ES-I3 (cell line): ENCODE measurements around the gene PDS5B.
A peak's percentile ranks its signal among the peaks of the same experiment; 100 is the strongest.
"Not testable (repeated sequence)": the region's sequence is repeated elsewhere in the genome, so short reads cannot be mapped to it uniquely, and the experiment has no call there.

Experiments used
- H3K36me3 ChIP-seq: 2 replicates; pipeline ENCODE4 v1.6.1; 2013; ENCODE audit warnings: mild to moderate bottlenecking, low read length, control low read depth, moderate library complexity; ENCODE audit not compliant: insufficient read depth
- H3K4me1 ChIP-seq: 2 replicates; pipeline ENCODE4 v1.6.1; 2013; ENCODE audit warnings: mild to moderate bottlenecking, control low read depth, low read length; ENCODE audit not compliant: insufficient read depth
- H3K9ac ChIP-seq: 2 replicates; pipeline ENCODE4 v1.6.1; 2013; ENCODE audit warnings: low read depth, mild to moderate bottlenecking, low read length, moderate library complexity
- H3K9me3 ChIP-seq: 2 replicates; pipeline ENCODE4 v1.6.1; 2013; ENCODE audit warnings: mild to moderate bottlenecking, low read length, moderate library complexity; ENCODE audit not compliant: control insufficient read depth, insufficient read depth

The PDS5B gene

GRCh38 chr13:32781906-32782305 is 195.7 kb downstream of the PDS5B start:
- no peaks in the 10 kb centered on the region for H3K4me1 ChIP-seq
- no peaks in the 10 kb centered on the region for H3K9me3 ChIP-seq
- no peak overlapping the region for H3K9ac ChIP-seq
- H3K36me3 ChIP-seq = no peaks in the 10 kb centered on the region

GRCh38 chr13:32783067-32783466 is 196.8 kb downstream of the PDS5B start:
- Histone ChIP-seq H3K36me3 (no peaks in the 10 kb centered on the region), H3K4me1 (no peaks in the 10 kb centered on the region), H3K9ac (no peak overlapping the region), H3K9me3 (no peaks in the 10 kb centered on the region)

- Histone ChIP-seq H3K9me3 (no peaks in the 10 kb centered on the region), H3K9ac (no peak overlapping the region), H3K36me3 (no peaks in the 10 kb centered on the region), H3K4me1 (peaks cover 3% of the 10 kb centered on the region; the same call in 1 of the 2 replicates)
Observed at GRCh38 chr13:32790731-32791130, 204.5 kb downstream of the PDS5B start.

GRCh38 chr13:32791545-32792172 is 205.4 kb downstream of the PDS5B start:
- no peaks in the 10 kb centered on the region for H3K9me3 ChIP-seq

GRCh38 chr13:32796754-32797153 is 210.5 kb downstream of the PDS5B start:
- Histone ChIP-seq H3K36me3 (no peaks in the 10 kb centered on the region), H3K9ac (no peak overlapping the region), H3K9me3 (no peaks in the 10 kb centered on the region), H3K4me1 (no peaks in the 10 kb centered on the region)

More at GRCh38 chr13:32791545-32792172, 205.4 kb downstream of the PDS5B start:
- Histone ChIP-seq H3K36me3 (no peaks in the 10 kb centered on the region), H3K4me1 (peaks cover 3% of the 10 kb centered on the region; the same call in 1 of the 2 replicates), H3K9ac (no peak overlapping the region)

GRCh38 chr13:32802159-32802558 is 215.9 kb downstream of the PDS5B start:
- Histone ChIP-seq H3K36me3 (no peaks in the 10 kb centered on the region), H3K4me1 (peaks cover 3% of the 10 kb centered on the region; the same call in 1 of the 2 replicates), H3K9ac (no peak overlapping the region), H3K9me3 (no peaks in the 10 kb centered on the region; the same call in 1 of the 2 replicates)

GRCh38 chr13:32804673-32805230 is 218.5 kb downstream of the PDS5B start:
- Histone ChIP-seq H3K9me3 (no peaks in the 10 kb centered on the region; the same call in 1 of the 2 replicates), H3K4me1 (peaks cover 3% of the 10 kb centered on the region; the same call in 1 of the 2 replicates), H3K9ac (no peak overlapping the region), H3K36me3 (no peaks in the 10 kb centered on the region)

- Histone ChIP-seq H3K9me3 (no peaks in the 10 kb centered on the region), H3K9ac (no peak overlapping the region), H3K36me3 (no peaks in the 10 kb centered on the region), H3K4me1 (no peaks in the 10 kb centered on the region)
Observed at GRCh38 chr13:32811297-32811800, 225.1 kb downstream of the PDS5B start.

GRCh38 chr13:32821149-32821688 is 235.0 kb downstream of the PDS5B start:
- Histone ChIP-seq H3K9ac (no peak overlapping the region), H3K4me1 (peaks cover 16% of the 10 kb centered on the region), H3K9me3 (no peaks in the 10 kb centered on the region), H3K36me3 (no peaks in the 10 kb centered on the region)

GRCh38 chr13:32822771-32823170 is 236.5 kb downstream of the PDS5B start:
- H3K4me1 ChIP-seq = peaks cover 16% of the 10 kb centered on the region
- no peaks in the 10 kb centered on the region for H3K9me3 ChIP-seq
- no peaks in the 10 kb centered on the region for H3K36me3 ChIP-seq
- H3K9ac ChIP-seq = no peak overlapping the region

- H3K36me3 ChIP-seq = no peaks in the 10 kb centered on the region
- no peaks in the 10 kb centered on the region for H3K9me3 ChIP-seq
- peaks cover 16% of the 10 kb centered on the region for H3K4me1 ChIP-seq
- no peak overlapping the region for H3K9ac ChIP-seq
Observed at GRCh38 chr13:32823597-32823996, 237.3 kb downstream of the PDS5B start.

- Histone ChIP-seq H3K4me1 (peaks cover 16% of the 10 kb centered on the region), H3K9me3 (no peaks in the 10 kb centered on the region), H3K9ac (peak overlapping the region; percentile 2; the same call in 1 of the 2 replicates), H3K36me3 (no peaks in the 10 kb centered on the region)
Observed at GRCh38 chr13:32824061-32824460, 237.8 kb downstream of the PDS5B start.

- Histone ChIP-seq H3K9ac (peak overlapping the region; percentile 2; the same call in 1 of the 2 replicates), H3K36me3 (no peaks in the 10 kb centered on the region), H3K9me3 (no peaks in the 10 kb centered on the region), H3K4me1 (peaks cover 22% of the 10 kb centered on the region)
Observed at GRCh38 chr13:32824675-32825074, 238.4 kb downstream of the PDS5B start.

GRCh38 chr13:32825481-32825880 is 239.2 kb downstream of the PDS5B start:
- H3K4me1 ChIP-seq = peaks cover 29% of the 10 kb centered on the region
- H3K36me3 ChIP-seq = no peaks in the 10 kb centered on the region
- H3K9ac ChIP-seq = no peak overlapping the region
- no peaks in the 10 kb centered on the region for H3K9me3 ChIP-seq

- H3K36me3 ChIP-seq, H3K9me3 ChIP-seq, H3K9ac ChIP-seq: not testable (repeated sequence)
- peaks cover 29% of the 10 kb centered on the region for H3K4me1 ChIP-seq
Observed at GRCh38 chr13:32826372-32826771, 240.1 kb downstream of the PDS5B start.
